ENCODE results near the gene TLE4.

Gene TLE4

GRCh38 chr9:79584655-79584982 lies 12.9 kb downstream of the TLE4 start:
- TF ChIP-seq CTCF (conservative IDR thresholded peaks at IDR 0.05; ENCODE audit: low read depth, low read length): no peak
- no peak for DNase-seq (ENCODE audit: low read depth)
- no peak overlapping the region for H3K4me3 ChIP-seq (ENCODE audit: low read length)

- TF ChIP-seq CTCF (conservative IDR thresholded peaks at IDR 0.05; ENCODE audit: low read depth, low read length): no peak
- no peak for DNase-seq (ENCODE audit: low read depth)
Observed at GRCh38 chr9:79588488-79589223, 16.9 kb downstream of the TLE4 start.

GRCh38 chr9:79591458-79591857 lies 19.7 kb downstream of the TLE4 start:
- no peak overlapping the region for H3K4me3 ChIP-seq (ENCODE audit: low read length)
- no peak for TF ChIP-seq CTCF (conservative IDR thresholded peaks at IDR 0.05; ENCODE audit: low read depth, low read length)
- no peak for DNase-seq (ENCODE audit: low read depth)

More at GRCh38 chr9:79588488-79589223, 16.9 kb downstream of the TLE4 start:
- no peak overlapping the region for H3K4me3 ChIP-seq (ENCODE audit: low read length)

- TF ChIP-seq CTCF (conservative IDR thresholded peaks at IDR 0.05; ENCODE audit: low read depth, low read length): no peak
- no peak overlapping the region for H3K4me3 ChIP-seq (ENCODE audit: low read length)
Observed at GRCh38 chr9:79592726-79593493, 21.1 kb downstream of the TLE4 start.

GRCh38 chr9:79598562-79599345 lies 27.0 kb downstream of the TLE4 start:
- no peak overlapping the region for H3K4me3 ChIP-seq (ENCODE audit: low read length)
- no peak for DNase-seq (ENCODE audit: low read depth)
- TF ChIP-seq CTCF (conservative IDR thresholded peaks at IDR 0.05; ENCODE audit: low read depth, low read length): no peak

More at GRCh38 chr9:79592726-79593493, 21.1 kb downstream of the TLE4 start:
- DNase-seq (ENCODE audit: low read depth): no peak

- no peak for TF ChIP-seq CTCF (conservative IDR thresholded peaks at IDR 0.05; ENCODE audit: low read depth, low read length)
- no peak for DNase-seq (ENCODE audit: low read depth)
- H3K4me3 ChIP-seq (ENCODE audit: low read length): no peak overlapping the region
Observed at GRCh38 chr9:79600466-79600865, 28.7 kb downstream of the TLE4 start.

Data from retinal pigment epithelial cell (primary cell).